Right atrium auricular region (tissue), 2 donors: ENCODE data around the gene FAM78A. TPM values are rescaled to one million over a fixed set of nuclear protein-coding genes. Genes with fewer than 3 reads are reported as not detected.

ENCODE experiments used
- DNase-seq: peaks from one replicate; pipeline ENCODE4 v3.0.0-alpha.2; 2019; ENCODE audit warnings: low spot score
- H3K27ac ChIP-seq, 2 donors: fragments of 200-600 bp; sonication (generic); 1 replicate in 1 of 2; 2 replicates in 1 of 2; pipeline ENCODE4 v1.5.1; 2016 to 2019
- H3K27me3 ChIP-seq, 2 donors: fragments of 200-600 bp; sonication (generic); one replicate each; pipeline versions ENCODE4 v1.5.1 to v1.6.0; 2017 to 2019
- H3K36me3 ChIP-seq: fragments of 200-600 bp; sonication (generic); one replicate; pipeline ENCODE4 v1.5.1; 2016
- H3K4me1 ChIP-seq, 2 donors: fragments of 200-600 bp; sonication (generic); one replicate each; pipeline versions ENCODE4 v1.5.1 to v1.6.0; 2017 to 2019
- H3K4me3 ChIP-seq, 2 donors: fragments of 200-600 bp; sonication (generic); 1 replicate in 1 of 2; 2 replicates in 1 of 2; pipeline ENCODE4 v1.5.1; 2017 to 2019; ENCODE audit warnings: mild to moderate bottlenecking in 1 of 2, moderate library complexity in 1 of 2
- H3K9me3 ChIP-seq, 2 donors: fragments of 200-600 bp; sonication (generic); one replicate each; pipeline ENCODE4 v1.5.1; 2019
- total RNA-seq, 2 donors: library from RNA; depleted of rRNA; stranded (reverse); fragments of >200 nt; gene quantifications; one replicate each; pipeline ENCODE4 v1.1.0, GENCODE V29; 2016
- TF ChIP-seq, protein P1 (sequence below), 2 donors: fragments of 200-600 bp; sonication (generic); IDR thresholded peaks; one replicate each; pipeline ENCODE4 v1.5.1; 2019; ENCODE audit warnings: antibody characterized with exemption in 2 of 2

FAM78A gene
- total RNA-seq, 2 donors from 2014 or later, result 31.8 to 55.3 TPM

GRCh38 chr9:131227112-131227958 is 49.0 kb downstream of the FAM78A start:
- peaks cover 17% of the 10 kb centered on the region for H3K36me3 ChIP-seq
- H3K4me3 ChIP-seq, result no peak overlapping the region
- peaks cover 0 to 15% of the 10 kb centered on the region in 2 donors for H3K4me1 ChIP-seq
- H3K27me3 ChIP-seq, result no peaks in the 10 kb centered on the region
- H3K9me3 ChIP-seq, result no peaks in the 10 kb centered on the region
- no peak for DNase-seq
- no peak overlapping the region for H3K27ac ChIP-seq
- TF ChIP-seq, protein P1, sequence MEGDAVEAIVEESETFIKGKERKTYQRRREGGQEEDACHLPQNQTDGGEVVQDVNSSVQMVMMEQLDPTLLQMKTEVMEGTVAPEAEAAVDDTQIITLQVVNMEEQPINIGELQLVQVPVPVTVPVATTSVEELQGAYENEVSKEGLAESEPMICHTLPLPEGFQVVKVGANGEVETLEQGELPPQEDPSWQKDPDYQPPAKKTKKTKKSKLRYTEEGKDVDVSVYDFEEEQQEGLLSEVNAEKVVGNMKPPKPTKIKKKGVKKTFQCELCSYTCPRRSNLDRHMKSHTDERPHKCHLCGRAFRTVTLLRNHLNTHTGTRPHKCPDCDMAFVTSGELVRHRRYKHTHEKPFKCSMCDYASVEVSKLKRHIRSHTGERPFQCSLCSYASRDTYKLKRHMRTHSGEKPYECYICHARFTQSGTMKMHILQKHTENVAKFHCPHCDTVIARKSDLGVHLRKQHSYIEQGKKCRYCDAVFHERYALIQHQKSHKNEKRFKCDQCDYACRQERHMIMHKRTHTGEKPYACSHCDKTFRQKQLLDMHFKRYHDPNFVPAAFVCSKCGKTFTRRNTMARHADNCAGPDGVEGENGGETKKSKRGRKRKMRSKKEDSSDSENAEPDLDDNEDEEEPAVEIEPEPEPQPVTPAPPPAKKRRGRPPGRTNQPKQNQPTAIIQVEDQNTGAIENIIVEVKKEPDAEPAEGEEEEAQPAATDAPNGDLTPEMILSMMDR (IDR thresholded peaks at IDR 0.05), result no peak

GRCh38 chr9:131226226-131226625 is 50.1 kb downstream of the FAM78A start:
- no peaks in the 10 kb centered on the region for H3K9me3 ChIP-seq
- TF ChIP-seq, protein P1 (IDR thresholded peaks at IDR 0.05), result no peak
- no peaks in the 10 kb centered on the region for H3K27me3 ChIP-seq
- no peak overlapping the region for H3K27ac ChIP-seq
- no peak overlapping the region for H3K4me3 ChIP-seq
- peaks cover 0 to 15% of the 10 kb centered on the region in 2 donors for H3K4me1 ChIP-seq
- DNase-seq, result no peak
- H3K36me3 ChIP-seq, result peaks cover 10% of the 10 kb centered on the region

DNA sequence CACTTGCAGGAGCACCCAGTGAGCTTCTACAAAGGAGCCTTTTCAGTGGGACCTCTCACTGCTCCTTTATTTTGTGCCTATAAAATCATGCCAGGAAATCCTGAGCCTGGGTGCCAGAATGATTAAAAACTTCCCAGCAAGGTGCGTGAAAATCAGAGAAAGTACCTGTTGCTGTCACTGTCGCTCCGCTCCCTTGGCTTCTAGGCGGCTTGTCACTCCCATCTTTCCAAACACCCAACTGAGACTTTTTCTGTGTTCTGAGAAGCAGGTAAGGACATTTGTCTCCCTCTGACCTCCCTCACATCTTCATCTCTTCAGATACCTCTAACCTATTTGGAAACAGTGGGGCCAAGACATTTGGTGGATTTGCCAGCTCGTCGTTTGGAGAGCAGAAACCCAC is 53.9 kb downstream of the FAM78A start:
- Histone ChIP-seq H3K4me3 (no peak overlapping the region), H3K4me1 (peaks cover 0 to 15% of the 10 kb centered on the region in 2 donors), H3K27ac (no peak overlapping the region), H3K36me3 (peaks cover 4% of the 10 kb centered on the region), H3K27me3 (no peaks in the 10 kb centered on the region), H3K9me3 (no peaks in the 10 kb centered on the region)
- TF ChIP-seq, protein P1 (IDR thresholded peaks at IDR 0.05), result no peak
- DNase-seq, result no peak

GRCh38 chr9:131220485-131220884 is 55.8 kb downstream of the FAM78A start:
- Histone ChIP-seq H3K4me3 (no peak overlapping the region), H3K27me3 (no peaks in the 10 kb centered on the region), H3K36me3 (peaks cover 4% of the 10 kb centered on the region), H3K9me3 (no peaks in the 10 kb centered on the region), H3K4me1 (peaks cover 0 to 4% of the 10 kb centered on the region in 2 donors), H3K27ac (no peak overlapping the region)
- no peak for DNase-seq
- TF ChIP-seq, protein P1 (IDR thresholded peaks at IDR 0.05), result no peak

GRCh38 chr9:131218370-131218769 is 57.9 kb downstream of the FAM78A start:
- no peak overlapping the region for H3K4me3 ChIP-seq
- no peaks in the 10 kb centered on the region for H3K9me3 ChIP-seq
- H3K36me3 ChIP-seq, result peaks cover 4% of the 10 kb centered on the region
- no peak overlapping the region for H3K27ac ChIP-seq
- peaks cover 0 to 14% of the 10 kb centered on the region in 2 donors for H3K4me1 ChIP-seq
- no peaks in the 10 kb centered on the region for H3K27me3 ChIP-seq
- no peak for DNase-seq
- TF ChIP-seq, protein P1 (IDR thresholded peaks at IDR 0.05), result no peak
